ENCODE data around the gene RBMS3.

DNA sequence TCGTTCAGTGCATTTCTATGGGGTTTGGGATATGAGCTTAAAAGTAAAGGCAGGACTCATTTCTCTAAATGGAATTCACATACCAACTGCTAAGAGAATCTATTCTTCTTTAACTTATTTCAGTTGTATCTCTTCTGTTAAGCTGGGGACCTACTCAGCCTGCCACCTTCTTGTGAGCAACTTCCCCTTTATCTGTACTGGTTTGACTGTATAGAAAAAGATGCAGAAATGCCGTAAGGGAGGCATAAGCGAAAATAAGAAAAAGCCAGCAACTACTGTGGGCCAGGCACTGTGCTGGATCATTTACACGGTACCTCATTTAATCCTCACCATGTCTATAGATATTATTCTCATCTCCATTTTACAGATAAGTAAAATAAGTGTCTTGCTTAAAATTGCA lies 38.4 kb downstream of the RBMS3 start:
- TF ChIP-seq POLR2A (IDR thresholded peaks at IDR 0.05; ENCODE audit: low read length) (no peak), GATA1 (IDR thresholded peaks at IDR 0.05; ENCODE audit: low read depth, low read length) (no peak)

Data from erythroblast (primary cell).